HCT116 (cell line): ENCODE measurements around the gene SEMA4C. TPM values are rescaled to one million over a fixed set of nuclear protein-coding genes. Genes with fewer than 3 reads are reported as not detected.

Experiments
- ATAC-seq: fragments of 200-7000 bp; cut with Tn5 transposase; 2 replicates; pipeline ENCODE4 v1.9.1; 2020; ENCODE audit warnings: mild to moderate bottlenecking, moderate library complexity
- BruUV-seq: library from RNA; stranded (reverse); fragments of 400-500 nt; replicated peaks from 2 replicates; lab custom pipeline; 2021; lab: Mats Ljungman, UMichigan
- CTCF ChIA-PET: fragments of 300-600 bp; sonication (Branson Sonifier 250); formaldehyde crosslinking; loops from one replicate; lab custom pipeline; 2021; ENCODE audit warnings: antibody characterized with exemption; lab: Charles Lee
- POLR2A ChIA-PET: fragments of 300-600, 350-600 bp; sonication (Branson Sonifier 250); formaldehyde crosslinking; loops from one replicate; lab custom pipeline; 2021; ENCODE audit warnings: antibody characterized with exemption; lab: Charles Lee
- RAD21 ChIA-PET, 2 experiments: fragments of 300-600 bp; sonication (Branson Sonifier 250); formaldehyde crosslinking; loops; one replicate each; lab custom pipeline; 2023; ENCODE audit warnings: low total read pairs in 2 of 2; ENCODE audit not compliant: uncharacterized antibody in 2 of 2, unreplicated experiment in 2 of 2, low non-redundant PET in 1 of 2; lab: Charles Lee
- DNase-seq: peaks from one replicate; pipeline ENCODE4 v3.0.0-alpha.2; 2010; ENCODE audit warnings: low read depth, low spot score
- H2AFZ ChIP-seq: fragments of 200-600 bp; shearing (Covaris generic), sonication (generic); 2 replicates; pipeline ENCODE4 v1.6.1; 2017; ENCODE audit warnings: low read depth, mixed run types, mixed read lengths, antibody characterized with exemption, low read length; ENCODE audit not compliant: poor library complexity, severe bottlenecking
- H3K27ac ChIP-seq: 2 replicates; pipeline ENCODE4 v1.5.1; 2012; ENCODE audit warnings: low read depth, low read length
- H3K27me3 ChIP-seq: fragments of 200-600 bp; sonication (generic); 2 replicates; pipeline ENCODE4 v1.6.1; 2016; ENCODE audit warnings: mixed run types, low read length, mixed read lengths; ENCODE audit not compliant: insufficient read depth
- H3K36me3 ChIP-seq, 2 experiments: fragments of 200-500 bp in 1 of 2; fragments of 200-600 bp in 1 of 2; sonication (Bioruptor generic) in 1 of 2; sonication (generic) in 1 of 2; 2 replicates each; pipeline versions ENCODE4 v1.5.1 to v1.6.1; 2014 to 2016; ENCODE audit warnings: low read length in 2 of 2, inconsistent platforms in 1 of 2, mixed read lengths in 1 of 2, mixed run types in 1 of 2; ENCODE audit not compliant: insufficient read depth in 2 of 2, control insufficient read depth in 1 of 2
- H3K4me1 ChIP-seq, 2 experiments: fragments of 200-600 bp in 1 of 2; sonication (generic) in 1 of 2; 2 replicates each; pipeline versions ENCODE4 v1.5.1 to v1.6.1; 2012 to 2017; ENCODE audit warnings: low read length in 2 of 2, inconsistent platforms in 1 of 2, mild to moderate bottlenecking in 1 of 2, mixed read lengths in 1 of 2, mixed run types in 1 of 2, moderate library complexity in 1 of 2; ENCODE audit not compliant: insufficient read depth in 2 of 2, control insufficient read depth in 1 of 2
- H3K4me2 ChIP-seq: fragments of 200-600 bp; sonication (generic); 2 replicates; pipeline ENCODE4 v1.6.1; 2017; ENCODE audit warnings: mixed run types, low read length, mixed read lengths
- H3K4me3 ChIP-seq, 2 experiments: fragments of 200-600 bp in 1 of 2; sonication (generic) in 1 of 2; replicated peaks in 1 of 2; 2 replicates each; pipeline ENCODE4 v1.5.1; 2011 to 2016; ENCODE audit warnings: low read length in 2 of 2, control low read depth in 1 of 2, low read depth in 1 of 2, mild to moderate bottlenecking in 1 of 2, mixed read lengths in 1 of 2, mixed run types in 1 of 2
- H3K79me2 ChIP-seq: fragments of 200-600 bp; sonication (generic); 2 replicates; pipeline ENCODE4 v1.6.1; 2017; ENCODE audit warnings: mild to moderate bottlenecking, mixed run types, low read length, moderate library complexity, mixed read lengths; ENCODE audit not compliant: insufficient read depth
- H3K9ac ChIP-seq: fragments of 200-600 bp; sonication (generic); 2 replicates; pipeline ENCODE4 v1.6.1; 2016; ENCODE audit warnings: low read length, mixed read lengths
- H3K9me2 ChIP-seq: fragments of 200-600 bp; sonication (generic), shearing (Covaris generic); 2 replicates; pipeline ENCODE4 v1.6.1; 2017; ENCODE audit warnings: mixed run types, mild to moderate bottlenecking, moderate library complexity; ENCODE audit not compliant: insufficient read depth
- H3K9me3 ChIP-seq, 2 experiments: fragments of 200-500 bp in 1 of 2; fragments of 200-600 bp in 1 of 2; sonication (Bioruptor generic) in 1 of 2; sonication (generic) in 1 of 2; 2 replicates each; pipeline ENCODE4 v1.6.1; 2014 to 2017; ENCODE audit warnings: low read length in 2 of 2, mixed read lengths in 2 of 2, inconsistent platforms in 1 of 2, low read depth in 1 of 2, mild to moderate bottlenecking in 1 of 2, mixed run types in 1 of 2, moderate library complexity in 1 of 2; ENCODE audit not compliant: control insufficient read depth in 1 of 2, insufficient read depth in 1 of 2
- H4K20me1 ChIP-seq: fragments of 200-600 bp; sonication (generic), shearing (Covaris generic); 2 replicates; pipeline ENCODE4 v1.6.1; 2017; ENCODE audit warnings: mixed run types, mild to moderate bottlenecking, moderate library complexity; ENCODE audit not compliant: insufficient read depth
- CBX3 ChIP-seq: IDR thresholded peaks from 2 replicates; pipeline ENCODE4 v1.6.1; 2012; ENCODE audit warnings: low read depth
- CEBPB ChIP-seq: IDR thresholded peaks from 2 replicates; pipeline ENCODE4 v1.6.1; 2012; ENCODE audit warnings: low read depth
- EGR1 ChIP-seq: IDR thresholded peaks from 2 replicates; pipeline ENCODE4 v1.6.1; 2012; ENCODE audit warnings: low read depth
- EZH2phosphoT487 ChIP-seq: fragments of 200-600 bp; IDR thresholded peaks from 2 replicates; pipeline ENCODE4 v1.6.1; 2018; ENCODE audit warnings: antibody characterized with exemption, borderline replicate concordance
- FOSL1 ChIP-seq: IDR thresholded peaks from 2 replicates; pipeline ENCODE4 v1.6.1; 2012; ENCODE audit warnings: low read depth
- JUND ChIP-seq: IDR thresholded peaks from 2 replicates; pipeline ENCODE4 v1.6.1; 2012
- POLR2AphosphoS5 ChIP-seq: IDR thresholded peaks from 2 replicates; pipeline ENCODE4 v1.6.1; 2011; ENCODE audit warnings: mild to moderate bottlenecking, low read depth, low read length, moderate library complexity
- RAD21 ChIP-seq: IDR thresholded peaks from 2 replicates; pipeline ENCODE4 v1.6.1; 2012; ENCODE audit warnings: low read depth, mild to moderate bottlenecking
- REST ChIP-seq: IDR thresholded peaks from 2 replicates; pipeline ENCODE4 v1.6.1; 2012; ENCODE audit warnings: low read depth
- SP1 ChIP-seq: IDR thresholded peaks from 2 replicates; pipeline ENCODE4 v1.6.1; 2012; ENCODE audit warnings: low read depth
- SRF ChIP-seq: IDR thresholded peaks from 2 replicates; pipeline ENCODE4 v1.6.1; 2012; ENCODE audit warnings: low read depth
- YY1 ChIP-seq: IDR thresholded peaks from 2 replicates; pipeline ENCODE4 v1.6.1; 2011; ENCODE audit warnings: low read length, low read depth, moderate library complexity, mild to moderate bottlenecking; ENCODE audit not compliant: insufficient replicate concordance; ENCODE audit errors: extremely low read depth
- intact Hi-C: fragments of 100-400 bp; cut with micrococcal nuclease; formaldehyde crosslinking; loops from 2 replicates; pipeline ENCODE4 v1.10.0; 2022
- total RNA-seq: library from RNA; stranded (reverse); gene quantifications from one replicate; pipeline ENCODE4 v1.2.1, GENCODE V29; 2021; ENCODE audit not compliant: unreplicated experiment

SEMA4C gene
- total RNA-seq, 1 experiment from 2014 or later: 25.4 TPM

DNA sequence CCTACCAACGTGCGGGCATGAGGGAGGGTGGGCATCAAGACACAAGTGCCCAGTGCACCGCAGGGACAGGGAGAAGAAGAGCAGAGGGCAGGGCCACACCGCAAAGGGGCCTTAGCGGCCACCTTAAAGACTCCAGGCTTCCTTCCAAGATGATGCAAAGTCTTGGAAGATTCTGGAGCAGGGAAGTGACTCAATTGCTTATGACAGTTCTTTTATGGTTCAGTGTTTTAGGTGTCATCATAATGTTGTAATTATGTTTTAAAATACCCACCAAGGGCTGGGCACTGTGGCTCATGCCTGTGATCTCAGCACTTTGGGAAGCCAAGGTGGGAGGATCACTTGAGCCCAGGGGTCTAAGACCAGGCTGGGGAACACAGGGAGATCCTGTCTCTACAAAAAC lies 44.5 kb upstream of the SEMA4C start (continued):
- TF ChIP-seq REST (no peak), SP1 (no peak), FOSL1 (no peak), POLR2AphosphoS5 (no peak)
- TF ChIP-seq, all 23 proteins: peak for 0

- Histone ChIP-seq H3K27ac (no peak overlapping the region), H3K79me2 (no peaks in the 10 kb centered on the region), H3K9ac (no peak overlapping the region), H2AFZ (no peak overlapping the region), H3K9me2 (no peaks in the 10 kb centered on the region), H3K4me2 (no peak overlapping the region), H3K4me3 (no peak overlapping the region), H3K36me3 (no peaks in the 10 kb centered on the region), H3K4me1 (no peaks in the 10 kb centered on the region), H3K9me3 (no peaks in the 10 kb centered on the region), H3K27me3 (no peaks in the 10 kb centered on the region), H4K20me1 (no peaks in the 10 kb centered on the region)
- TF ChIP-seq SRF: no peak
- TF ChIP-seq CEBPB: no peak
- TF ChIP-seq EGR1: no peak
- no peak for TF ChIP-seq CBX3
- TF ChIP-seq RAD21: no peak
- no peak for TF ChIP-seq YY1
- TF ChIP-seq EZH2phosphoT487: no peak
- TF ChIP-seq POLR2AphosphoS5: no peak
- TF ChIP-seq JUND: no peak
- ChIA-PET RAD21 (no interaction called here), POLR2A (no interaction called here), CTCF (no interaction called here)
- intact Hi-C loops: no loop called here
- ATAC-seq: no peak
- no TSS peak for BruUV-seq
- no peak for DNase-seq
Observed at GRCh38 chr2:96913398-96914202, 43.7 kb upstream of the SEMA4C start.
